Measurements from ENCODE around the gene TRPM4. TPM values are rescaled to one million over a fixed set of nuclear protein-coding genes. Genes with fewer than 3 reads are reported as not detected.
"Not testable (repeated sequence)": the region's sequence is repeated elsewhere in the genome, so short reads cannot be mapped to it uniquely, and the experiment has no call there.

Gene TRPM4
- total RNA-seq, 1 donor from 2014 or later = 63.4 TPM

GRCh38 chr19:49214701-49215100 lies 57.1 kb downstream of the TRPM4 start:
- intact Hi-C loops (cut with DNase I) = no loop called here
- H3K27me3 ChIP-seq = no peaks in the 10 kb centered on the region
- peaks cover 15 to 24% of the 10 kb centered on the region in 2 donors for H3K36me3 ChIP-seq
- DNase-seq (ENCODE audit: low spot score in 2 of 2) = no peak
- H3K27ac ChIP-seq = no peak overlapping the region
- H3K9me3 ChIP-seq = no peaks in the 10 kb centered on the region
- no peaks in the 10 kb centered on the region for H3K4me1 ChIP-seq
- H3K4me3 ChIP-seq = no peak overlapping the region
- TF ChIP-seq CTCF (IDR thresholded peaks at IDR 0.05) = no peak

- DNase-seq (ENCODE audit: low spot score in 2 of 2) = no peak
- Histone ChIP-seq H3K27me3 (no peaks in the 10 kb centered on the region), H3K4me3 (no peak overlapping the region), H3K9me3 (no peaks in the 10 kb centered on the region), H3K4me1 (no peaks in the 10 kb centered on the region), H3K36me3 (peaks cover 10 to 19% of the 10 kb centered on the region in 2 donors), H3K27ac (no peak overlapping the region)
- no peak for TF ChIP-seq CTCF (IDR thresholded peaks at IDR 0.05)
- intact Hi-C loops (cut with DNase I) = no loop called here
Measured at GRCh38 chr19:49216071-49216470, 58.5 kb downstream of the TRPM4 start.

- no peak for TF ChIP-seq CTCF (IDR thresholded peaks at IDR 0.05)
- no peak for DNase-seq (ENCODE audit: low spot score in 2 of 2)
- Histone ChIP-seq H3K27ac (no peak overlapping the region), H3K4me3 (no peak overlapping the region), H3K36me3 (peaks cover 0 to 7% of the 10 kb centered on the region in 2 donors), H3K4me1 (no peaks in the 10 kb centered on the region), H3K27me3 (no peaks in the 10 kb centered on the region), H3K9me3 (no peaks in the 10 kb centered on the region)
- intact Hi-C loops (cut with DNase I) = no loop called here
Measured at GRCh38 chr19:49217382-49217781, 59.8 kb downstream of the TRPM4 start.

GRCh38 chr19:49222011-49222410 lies 64.4 kb downstream of the TRPM4 start:
- Histone ChIP-seq H3K36me3 (no peaks in the 10 kb centered on the region), H3K4me3 (no peak overlapping the region), H3K27me3 (no peaks in the 10 kb centered on the region), H3K27ac (no peak overlapping the region), H3K4me1 (no peaks in the 10 kb centered on the region), H3K9me3 (no peaks in the 10 kb centered on the region)
- no peak for DNase-seq (ENCODE audit: low spot score in 2 of 2)
- no peak for TF ChIP-seq CTCF (IDR thresholded peaks at IDR 0.05)
- intact Hi-C loops (cut with DNase I) = no loop called here

- Histone ChIP-seq H3K9me3 (no peaks in the 10 kb centered on the region), H3K27me3 (no peaks in the 10 kb centered on the region), H3K27ac (no peak overlapping the region), H3K4me3 (no peak overlapping the region), H3K36me3 (no peaks in the 10 kb centered on the region), H3K4me1 (no peaks in the 10 kb centered on the region)
- no peak for TF ChIP-seq CTCF (IDR thresholded peaks at IDR 0.05)
- no peak for DNase-seq (ENCODE audit: low spot score in 2 of 2)
- intact Hi-C loops (cut with DNase I) = no loop called here
Measured at GRCh38 chr19:49222528-49222927, 64.9 kb downstream of the TRPM4 start.

DNA sequence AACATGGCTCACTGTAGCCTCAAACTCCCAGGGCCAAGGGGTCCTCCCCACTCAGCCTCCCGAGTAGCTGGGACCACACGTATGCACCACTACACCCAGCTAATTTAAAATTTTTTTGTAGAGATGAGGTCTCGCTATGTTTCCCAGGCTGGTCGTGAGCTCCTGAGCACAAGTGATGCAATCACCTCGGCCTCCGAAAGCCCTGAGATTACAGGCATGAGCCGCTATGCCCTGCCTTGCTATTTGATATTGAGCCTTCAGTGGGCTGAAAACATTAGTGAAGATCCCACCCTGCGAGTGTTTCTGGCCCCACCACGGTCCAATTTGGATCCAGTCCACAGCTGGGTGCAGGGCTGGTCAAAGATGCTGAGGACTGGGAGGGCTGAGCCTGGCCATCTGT lies 65.9 kb downstream of the TRPM4 start:
- no peak overlapping the region for H3K4me3 ChIP-seq
- no peak overlapping the region for H3K27ac ChIP-seq
- no peaks in the 10 kb centered on the region for H3K27me3 ChIP-seq
- no peak for DNase-seq (ENCODE audit: low spot score in 2 of 2)
- intact Hi-C loops (cut with DNase I) = no loop called here
- H3K36me3 ChIP-seq = no peaks in the 10 kb centered on the region
- no peak for TF ChIP-seq CTCF (IDR thresholded peaks at IDR 0.05)
- no peaks in the 10 kb centered on the region for H3K4me1 ChIP-seq
- H3K9me3 ChIP-seq = no peaks in the 10 kb centered on the region

DNA sequence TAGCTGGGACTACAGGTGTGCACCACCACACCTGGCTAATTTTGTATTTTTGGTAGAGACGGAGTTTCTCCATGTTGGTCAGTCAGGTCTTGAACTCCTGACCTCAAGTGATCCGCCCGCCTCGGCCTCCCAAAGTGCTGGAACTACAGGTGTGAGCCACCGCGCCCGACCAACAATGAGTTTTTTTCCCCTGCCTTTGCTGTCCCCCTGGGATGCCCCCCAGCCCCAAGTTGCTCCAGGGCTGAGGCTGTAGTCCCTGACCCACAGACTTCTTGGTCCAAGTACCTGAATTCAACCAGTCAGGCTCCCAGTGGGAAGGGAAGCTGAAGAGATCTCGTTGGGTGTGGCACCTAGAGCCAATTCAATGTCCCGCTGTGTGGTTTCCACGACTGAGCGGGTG lies 66.8 kb downstream of the TRPM4 start:
- intact Hi-C loops (cut with DNase I) = not testable (repeated sequence)

More for the DNA sequence above, 66.8 kb downstream of the TRPM4 start:
- H3K36me3 ChIP-seq; H3K27ac ChIP-seq; H3K27me3 ChIP-seq; H3K4me3 ChIP-seq; H3K9me3 ChIP-seq; H3K4me1 ChIP-seq; DNase-seq (ENCODE audit: low spot score in 2 of 2): not testable (repeated sequence)

Data from ascending aorta (tissue), 2 donors.